Measurements from ENCODE around the gene SPDYA. TPM values are rescaled to one million over a fixed set of nuclear protein-coding genes. Genes with fewer than 3 reads are reported as not detected.
"Not testable (repeated sequence)": the region's sequence is repeated elsewhere in the genome, so short reads cannot be mapped to it uniquely, and the experiment has no call there.

Gene SPDYA
- total RNA-seq, 2 experiments from 2014 or later: 1.3 to 1.4 TPM

DNA sequence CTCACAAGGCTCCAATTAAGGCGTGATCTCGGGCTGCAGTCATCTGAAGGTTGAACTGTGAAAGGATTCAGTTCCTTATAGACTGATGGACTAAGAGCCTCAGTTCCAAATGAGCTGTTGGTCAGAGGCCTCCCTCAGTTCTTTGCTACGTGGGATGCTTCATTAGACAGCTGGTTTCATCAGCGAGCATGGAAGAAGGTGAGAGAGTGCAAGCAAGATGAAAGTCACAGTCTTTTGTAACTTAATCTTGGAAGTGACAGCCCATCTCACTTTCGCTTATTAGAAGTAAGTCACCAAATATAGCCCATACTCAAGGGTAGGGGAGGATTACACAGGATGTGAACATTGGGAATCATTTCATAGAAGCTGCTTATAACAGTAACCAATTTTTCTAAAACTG, 32.2 kb upstream of the SPDYA start:
- TF ChIP-seq, protein P1, sequence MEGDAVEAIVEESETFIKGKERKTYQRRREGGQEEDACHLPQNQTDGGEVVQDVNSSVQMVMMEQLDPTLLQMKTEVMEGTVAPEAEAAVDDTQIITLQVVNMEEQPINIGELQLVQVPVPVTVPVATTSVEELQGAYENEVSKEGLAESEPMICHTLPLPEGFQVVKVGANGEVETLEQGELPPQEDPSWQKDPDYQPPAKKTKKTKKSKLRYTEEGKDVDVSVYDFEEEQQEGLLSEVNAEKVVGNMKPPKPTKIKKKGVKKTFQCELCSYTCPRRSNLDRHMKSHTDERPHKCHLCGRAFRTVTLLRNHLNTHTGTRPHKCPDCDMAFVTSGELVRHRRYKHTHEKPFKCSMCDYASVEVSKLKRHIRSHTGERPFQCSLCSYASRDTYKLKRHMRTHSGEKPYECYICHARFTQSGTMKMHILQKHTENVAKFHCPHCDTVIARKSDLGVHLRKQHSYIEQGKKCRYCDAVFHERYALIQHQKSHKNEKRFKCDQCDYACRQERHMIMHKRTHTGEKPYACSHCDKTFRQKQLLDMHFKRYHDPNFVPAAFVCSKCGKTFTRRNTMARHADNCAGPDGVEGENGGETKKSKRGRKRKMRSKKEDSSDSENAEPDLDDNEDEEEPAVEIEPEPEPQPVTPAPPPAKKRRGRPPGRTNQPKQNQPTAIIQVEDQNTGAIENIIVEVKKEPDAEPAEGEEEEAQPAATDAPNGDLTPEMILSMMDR (IDR thresholded peaks at IDR 0.05): no peak
- H3K9me3 Mint-ChIP-seq: no peaks in the 10 kb centered on the region
- H3K4me3 Mint-ChIP-seq: no peak overlapping the region
- intact Hi-C loops (cut with micrococcal nuclease): no loop called here
- no peak for ATAC-seq
- H3K4me1 Mint-ChIP-seq (ENCODE audit: low read depth): peaks cover 23% of the 10 kb centered on the region
- peak overlapping the region; percentile 30 for H3K27ac Mint-ChIP-seq
- POLR2A ChIA-PET: no interaction called here
- no peak for DNase-seq
- H3K27me3 Mint-ChIP-seq: no peaks in the 10 kb centered on the region
- peaks cover 32% of the 10 kb centered on the region for H3K36me3 Mint-ChIP-seq (ENCODE audit: low read depth)
- CTCF ChIA-PET: interaction anchor here (0.7 to 1.3 kb wide), 2 partner anchors 184 to 212 kb away, joined by 3 to 4 read pairs; no protein-coding TSS in a partner anchor

DNA sequence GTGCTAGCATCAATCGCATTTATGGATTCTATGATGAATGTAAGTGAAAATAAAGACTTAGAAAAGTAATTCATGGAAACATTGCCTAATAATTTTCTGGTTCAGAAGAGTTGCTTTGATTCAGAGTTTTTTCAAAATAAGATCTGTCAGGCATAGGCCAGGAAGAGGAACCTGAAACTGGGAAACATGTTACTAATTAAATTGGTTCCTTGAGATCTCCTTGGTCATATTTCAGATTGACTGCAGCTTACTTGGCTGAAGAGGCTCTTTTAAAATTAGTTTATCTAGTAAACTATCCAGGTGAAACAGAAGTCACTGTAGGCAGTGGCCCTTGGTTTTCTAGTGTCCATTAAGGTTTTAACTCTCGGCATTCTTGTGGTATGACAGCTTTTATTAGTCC, 31.6 kb upstream of the SPDYA start:
- CTCF ChIA-PET: interaction anchor here (0.7 to 1.3 kb wide), 2 partner anchors 185 to 212 kb away, joined by 3 to 4 read pairs; no protein-coding TSS in a partner anchor
- intact Hi-C loops (cut with micrococcal nuclease): no loop called here
- ATAC-seq (no peak), DNase-seq (no peak)
- Mint-ChIP-seq H3K27me3 (no peaks in the 10 kb centered on the region), H3K4me1 (ENCODE audit: low read depth) (peaks cover 17% of the 10 kb centered on the region), H3K4me3 (no peak overlapping the region), H3K27ac (no peak overlapping the region), H3K9me3 (no peaks in the 10 kb centered on the region), H3K36me3 (ENCODE audit: low read depth) (peaks cover 32% of the 10 kb centered on the region)
- TF ChIP-seq, protein P1 (IDR thresholded peaks at IDR 0.05): no peak
- POLR2A ChIA-PET: no interaction called here

DNA sequence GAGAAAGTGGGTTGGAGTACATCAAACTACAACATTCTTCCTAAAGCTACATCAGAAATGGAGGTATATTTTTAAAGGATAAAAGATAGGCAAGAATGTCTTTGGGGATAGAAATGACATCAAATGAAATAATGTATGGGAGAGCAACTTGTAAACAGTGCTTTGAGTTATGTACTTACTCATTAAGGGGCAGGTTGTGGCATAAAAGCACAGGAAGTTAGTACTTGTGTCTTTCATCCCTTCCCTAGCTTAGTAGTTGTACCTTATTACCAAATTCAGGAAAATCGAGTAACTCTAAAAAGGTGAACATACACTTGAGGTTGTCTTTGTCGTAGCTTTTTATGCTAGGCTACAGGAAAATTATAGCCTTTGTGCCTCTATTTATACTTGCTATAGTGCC, 30.1 kb upstream of the SPDYA start:
- DNase-seq (no peak), ATAC-seq (no peak)
- intact Hi-C loops (cut with micrococcal nuclease): no loop called here
- no peak overlapping the region for H3K27ac Mint-ChIP-seq
- peaks cover 36% of the 10 kb centered on the region for H3K36me3 Mint-ChIP-seq (ENCODE audit: low read depth)
- no peak overlapping the region for H3K4me3 Mint-ChIP-seq
- TF ChIP-seq, protein P1 (IDR thresholded peaks at IDR 0.05): no peak
- no peaks in the 10 kb centered on the region for H3K27me3 Mint-ChIP-seq
- ChIA-PET POLR2A (no interaction called here), CTCF (interaction anchor here (0.8 to 1.3 kb wide), 4 partner anchors 12 to 214 kb away, joined by 3 to 4 read pairs (median 4); no protein-coding TSS in a partner anchor)
- no peaks in the 10 kb centered on the region for H3K9me3 Mint-ChIP-seq
- peaks cover 13% of the 10 kb centered on the region for H3K4me1 Mint-ChIP-seq (ENCODE audit: low read depth)

DNA sequence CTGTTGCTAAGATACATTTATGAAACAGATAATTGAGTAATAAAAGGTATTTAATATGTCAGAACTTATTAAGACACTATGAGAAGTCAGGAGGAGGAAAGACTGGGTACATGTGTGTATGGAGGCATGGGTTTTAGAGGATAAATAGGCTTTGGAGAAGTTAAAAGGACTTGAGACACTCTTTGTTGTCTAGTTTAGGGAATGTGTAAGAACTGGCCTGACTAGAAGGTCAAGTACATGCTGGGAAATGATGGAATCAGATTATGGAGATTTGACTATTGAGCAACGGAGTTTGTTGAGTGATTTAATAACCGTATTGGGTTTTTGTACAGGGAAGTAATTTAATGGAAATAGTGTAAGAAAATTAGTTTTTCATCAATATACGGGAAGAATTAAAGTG, 28.2 kb upstream of the SPDYA start:
- H3K9me3 Mint-ChIP-seq: no peaks in the 10 kb centered on the region
- no peak overlapping the region for H3K4me3 Mint-ChIP-seq
- ATAC-seq (no peak), DNase-seq (no peak)
- H3K36me3 Mint-ChIP-seq (ENCODE audit: low read depth): peaks cover 32% of the 10 kb centered on the region
- peaks cover 9% of the 10 kb centered on the region for H3K4me1 Mint-ChIP-seq (ENCODE audit: low read depth)
- POLR2A ChIA-PET: no interaction called here
- TF ChIP-seq, protein P1 (IDR thresholded peaks at IDR 0.05): no peak
- H3K27me3 Mint-ChIP-seq: no peaks in the 10 kb centered on the region
- H3K27ac Mint-ChIP-seq: no peak overlapping the region
- CTCF ChIA-PET: interaction anchor here (1.4 kb wide), 1 partner anchor 163 kb away, joined by 5 read pairs; no protein-coding TSS in a partner anchor
- intact Hi-C loops (cut with micrococcal nuclease): no loop called here

DNA sequence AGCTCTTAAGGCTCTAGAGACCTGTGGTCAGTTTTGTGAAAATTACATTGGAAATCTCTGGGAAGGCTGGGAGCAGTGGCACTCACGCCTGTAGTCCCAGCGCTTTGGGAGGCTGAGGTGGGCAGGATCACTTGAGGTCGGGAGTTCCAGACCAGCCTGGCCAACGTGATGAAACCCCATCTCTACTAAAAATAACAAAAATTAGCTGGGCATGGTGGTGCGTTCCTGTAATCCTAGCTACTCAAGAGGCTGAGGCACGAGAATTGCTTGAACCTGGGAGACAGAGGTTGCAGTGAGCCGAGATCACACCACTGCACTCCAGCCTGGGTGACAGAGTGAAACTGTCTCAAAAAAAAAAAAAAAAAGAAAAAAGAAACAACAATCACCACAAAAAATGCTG, 26.1 kb upstream of the SPDYA start:
- H3K27ac Mint-ChIP-seq; H3K4me3 Mint-ChIP-seq; H3K4me1 Mint-ChIP-seq (ENCODE audit: low read depth); intact Hi-C loops (cut with micrococcal nuclease); ATAC-seq; H3K9me3 Mint-ChIP-seq; H3K27me3 Mint-ChIP-seq; DNase-seq: not testable (repeated sequence)
- peaks cover 42% of the 10 kb centered on the region for H3K36me3 Mint-ChIP-seq (ENCODE audit: low read depth)
- POLR2A ChIA-PET: interaction anchor here (1.3 kb wide), 1 partner anchor 9 kb away, joined by 3 read pairs; no protein-coding TSS in a partner anchor
- CTCF ChIA-PET: interaction anchor here (1.0 to 2.2 kb wide), 8 partner anchors 10 to 220 kb away, joined by 3 to 13 read pairs (median 3); partner anchors contain the start of gene TRMT61B
